HEK293 (cell line): ENCODE data around the gene IQCB1.

Experiments used
- CTCF ChIA-PET: fragments of 350-600 bp; formaldehyde crosslinking; extraction: SDS; loops from one replicate; lab custom pipeline; 2021; ENCODE audit warnings: antibody characterized with exemption; lab: Yijun Ruan, JAX
- POLR2A ChIA-PET: fragments of 300-600 bp; formaldehyde crosslinking; extraction: SDS; loops from one replicate; lab custom pipeline; 2020; ENCODE audit warnings: antibody characterized with exemption, inconsistent platforms; lab: Yijun Ruan, JAX
- H3K27ac ChIP-seq: fragments of 200-500 bp; sonication (Bioruptor generic); 2 replicates; pipeline ENCODE4 v1.5.1; 2014; ENCODE audit warnings: low read depth, low read length, control low read depth, inconsistent platforms; ENCODE audit errors: extremely low read depth
- H3K36me3 ChIP-seq, 2 experiments: fragments of 200-500 bp in 1 of 2; sonication (Bioruptor generic) in 1 of 2; 1 replicate in 1 of 2; 2 replicates in 1 of 2; pipeline ENCODE4 v1.5.1; 2014 to 2017; ENCODE audit warnings: inconsistent platforms in 2 of 2, low read length in 2 of 2; ENCODE audit not compliant: control insufficient read depth in 2 of 2, insufficient read depth in 1 of 2
- H3K4me1 ChIP-seq: fragments of 200-500 bp; sonication (Bioruptor generic); 2 replicates; pipeline ENCODE4 v1.5.1; 2014; ENCODE audit warnings: mild to moderate bottlenecking, low read length, inconsistent platforms; ENCODE audit not compliant: control insufficient read depth, insufficient read depth
- H3K4me3 ChIP-seq: 2 replicates; pipeline ENCODE4 v1.5.1; 2011; ENCODE audit warnings: low read depth, mild to moderate bottlenecking, control low read depth, low read length, moderate library complexity
- H3K9me3 ChIP-seq: fragments of 200-500 bp; sonication (Bioruptor generic); 2 replicates; pipeline ENCODE4 v1.5.1; 2014; ENCODE audit warnings: low read depth, low read length, inconsistent platforms; ENCODE audit not compliant: control insufficient read depth, insufficient read depth
- BCL6B ChIP-seq: fragments of 450-650 bp; formaldehyde crosslinking; IDR thresholded peaks from 2 replicates; pipeline ENCODE4 v1.5.1; 2017; ENCODE audit warnings: missing biosample characterization, missing genetic modification characterization
- GFI1B ChIP-seq: fragments of 450-650 bp; formaldehyde crosslinking; IDR thresholded peaks from 2 replicates; pipeline ENCODE4 v1.5.1; 2016; ENCODE audit warnings: missing biosample characterization, missing genetic modification characterization
- HIC1 ChIP-seq: fragments of 450-650 bp; formaldehyde crosslinking; IDR thresholded peaks from 2 replicates; pipeline ENCODE4 v1.5.1; 2016; ENCODE audit warnings: missing biosample characterization, missing genetic modification characterization
- HOXC10 ChIP-seq: sonication (generic); formaldehyde crosslinking; IDR thresholded peaks from 2 replicates; pipeline ENCODE4 v1.8.1; 2023; ENCODE audit warnings: mild to moderate bottlenecking, missing genetic modification reagents
- HOXD13 ChIP-seq: sonication (generic); formaldehyde crosslinking; IDR thresholded peaks from 2 replicates; pipeline ENCODE4 v1.8.0; 2022; ENCODE audit warnings: missing genetic modification reagents, borderline replicate concordance
- PRDM1 ChIP-seq: fragments of 450-650 bp; formaldehyde crosslinking; IDR thresholded peaks from 2 replicates; pipeline ENCODE4; 2016; ENCODE audit warnings: missing biosample characterization, missing genetic modification characterization
- TCF7L2 ChIP-seq: IDR thresholded peaks from 2 replicates; pipeline ENCODE4 v1.6.1; 2011; ENCODE audit warnings: low read depth, mild to moderate bottlenecking, inconsistent platforms, low read length, moderate library complexity, borderline replicate concordance
- ZFP37 ChIP-seq: fragments of 450-650 bp; formaldehyde crosslinking; IDR thresholded peaks from 2 replicates; pipeline ENCODE4 v1.5.1; 2016; ENCODE audit warnings: missing biosample characterization, missing genetic modification characterization
- ZNF169 ChIP-seq: fragments of 450-650 bp; formaldehyde crosslinking; IDR thresholded peaks from 2 replicates; pipeline ENCODE4 v1.5.1; 2016; ENCODE audit warnings: missing biosample characterization, missing genetic modification characterization
- ZNF19 ChIP-seq: fragments of 450-650 bp; formaldehyde crosslinking; IDR thresholded peaks from 2 replicates; pipeline ENCODE4; 2016; ENCODE audit warnings: missing biosample characterization, missing genetic modification characterization, low read depth
- ZNF2 ChIP-seq: fragments of 450-650 bp; formaldehyde crosslinking; IDR thresholded peaks from 2 replicates; pipeline ENCODE4 v1.5.1; 2016; ENCODE audit warnings: missing biosample characterization, missing genetic modification characterization
- ZNF274 ChIP-seq, 2 experiments: fragments of 200-500 bp in 1 of 2; fragments of 450-650 bp in 1 of 2; sonication (Bioruptor generic) in 1 of 2; formaldehyde crosslinking in 1 of 2; IDR thresholded peaks; 2 replicates each; pipeline versions ENCODE4 v1.5.1 to v1.6.1; 2014 to 2016; ENCODE audit warnings: borderline replicate concordance in 1 of 2, inconsistent platforms in 1 of 2, low read length in 1 of 2, missing biosample characterization in 1 of 2, missing genetic modification characterization in 1 of 2
- ZNF354C ChIP-seq: fragments of 450-650 bp; formaldehyde crosslinking; IDR thresholded peaks from 2 replicates; pipeline ENCODE4 v1.5.1; 2016; ENCODE audit warnings: missing biosample characterization, missing genetic modification characterization, low read depth, borderline replicate concordance
- ZNF391 ChIP-seq: fragments of 450-650 bp; formaldehyde crosslinking; IDR thresholded peaks from 2 replicates; pipeline ENCODE4 v1.5.1; 2016; ENCODE audit warnings: low read depth, missing biosample characterization, missing genetic modification characterization, borderline replicate concordance
- ZNF514 ChIP-seq: fragments of 450-650 bp; formaldehyde crosslinking; IDR thresholded peaks from 2 replicates; pipeline ENCODE4 v1.5.1; 2016; ENCODE audit warnings: missing biosample characterization, missing genetic modification characterization
- ZNF654 ChIP-seq: fragments of 450-650 bp; formaldehyde crosslinking; IDR thresholded peaks from 2 replicates; pipeline ENCODE4 v1.5.1; 2016; ENCODE audit warnings: low read depth, missing biosample characterization, missing genetic modification characterization
- ZNF660 ChIP-seq: fragments of 450-650 bp; IDR thresholded peaks from 2 replicates; pipeline ENCODE4 v1.5.1; 2018; ENCODE audit warnings: missing biosample characterization, mild to moderate bottlenecking, missing genetic modification characterization
- TF ChIP-seq, protein P1 (sequence below): fragments of 450-650 bp; formaldehyde crosslinking; IDR thresholded peaks from 2 replicates; pipeline ENCODE4 v1.5.1; 2016; ENCODE audit warnings: missing biosample characterization, missing genetic modification characterization, low read depth
- TF ChIP-seq, protein P2 (sequence below): fragments of 450-650 bp; formaldehyde crosslinking; IDR thresholded peaks from 2 replicates; pipeline ENCODE4 v1.5.1; 2016; ENCODE audit warnings: missing biosample characterization, missing genetic modification characterization
- TF ChIP-seq, protein P3 (sequence below): fragments of 450-650 bp; formaldehyde crosslinking; IDR thresholded peaks from 2 replicates; pipeline ENCODE4 v1.5.1; 2016; ENCODE audit warnings: missing biosample characterization, missing genetic modification characterization, borderline replicate concordance
- TF ChIP-seq, protein P4 (sequence below): fragments of 450-650 bp; formaldehyde crosslinking; IDR thresholded peaks from 2 replicates; pipeline ENCODE4 v1.5.1; 2017; ENCODE audit warnings: missing biosample characterization, mild to moderate bottlenecking, missing genetic modification characterization, moderate library complexity

Gene IQCB1

DNA sequence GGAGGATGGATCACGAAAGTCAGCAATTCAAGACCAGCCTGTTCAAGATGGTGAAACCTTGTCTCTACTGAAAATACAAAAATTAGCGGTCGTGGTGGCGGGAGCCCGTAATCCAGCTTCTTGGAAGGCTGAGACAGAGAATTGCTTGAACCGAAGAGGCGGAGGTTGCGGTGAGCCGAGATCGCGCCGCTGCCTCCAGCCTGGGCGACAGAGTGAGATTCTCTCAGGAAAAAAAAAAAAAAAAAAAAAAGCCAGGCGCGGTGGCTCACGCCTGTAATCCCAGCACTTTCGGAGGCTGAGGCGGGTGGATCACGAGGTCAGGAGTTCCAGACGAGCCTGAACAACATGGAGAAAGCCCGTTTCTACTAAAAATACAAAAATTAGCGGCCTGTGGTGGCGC lies 5.1 kb upstream of the IQCB1 start (continued):
- TF ChIP-seq ZNF354C = no peak
- no peak for TF ChIP-seq ZNF169 (tag by site-specific recombination)
- no peak for TF ChIP-seq HIC1 (tag by site-specific recombination)
- TF ChIP-seq HOXC10 = no peak
- no peak for TF ChIP-seq ZNF2 (tag by site-specific recombination)
- TF ChIP-seq, protein P1, sequence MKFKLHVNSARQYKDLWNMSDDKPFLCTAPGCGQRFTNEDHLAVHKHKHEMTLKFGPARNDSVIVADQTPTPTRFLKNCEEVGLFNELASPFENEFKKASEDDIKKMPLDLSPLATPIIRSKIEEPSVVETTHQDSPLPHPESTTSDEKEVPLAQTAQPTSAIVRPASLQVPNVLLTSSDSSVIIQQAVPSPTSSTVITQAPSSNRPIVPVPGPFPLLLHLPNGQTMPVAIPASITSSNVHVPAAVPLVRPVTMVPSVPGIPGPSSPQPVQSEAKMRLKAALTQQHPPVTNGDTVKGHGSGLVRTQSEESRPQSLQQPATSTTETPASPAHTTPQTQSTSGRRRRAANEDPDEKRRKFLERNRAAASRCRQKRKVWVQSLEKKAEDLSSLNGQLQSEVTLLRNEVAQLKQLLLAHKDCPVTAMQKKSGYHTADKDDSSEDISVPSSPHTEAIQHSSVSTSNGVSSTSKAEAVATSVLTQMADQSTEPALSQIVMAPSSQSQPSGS (tag by site-specific recombination) = no peak
- no peak for TF ChIP-seq ZNF654
- TF ChIP-seq ZNF274 (IDR thresholded peaks at IDR 0.05; ENCODE audit: low read length) = no peak
- no peak for TF ChIP-seq ZNF274 (tag by site-specific recombination; IDR thresholded peaks at IDR 0.05; ENCODE audit: borderline replicate concordance)

DNA sequence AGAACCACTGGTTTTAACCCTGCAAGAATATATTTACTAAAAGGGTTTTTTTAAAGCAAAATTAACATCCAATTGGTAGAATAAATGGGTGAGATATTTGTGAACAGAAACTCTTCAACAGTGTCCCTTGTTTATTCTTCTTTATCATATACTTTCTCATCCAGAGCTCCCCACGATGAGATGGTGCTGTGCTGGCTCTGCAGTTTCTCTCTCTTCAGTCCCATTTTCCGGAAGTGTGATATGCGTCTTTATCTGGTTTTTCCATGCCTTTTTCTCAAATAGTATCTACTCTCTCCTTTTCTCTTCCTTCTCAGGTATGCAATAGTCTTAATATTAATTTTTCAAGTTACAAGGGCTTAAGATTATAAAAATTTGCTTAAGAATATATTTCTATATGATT lies 1.6 kb upstream of the IQCB1 start:
- POLR2A ChIA-PET = no interaction called here

DNA sequence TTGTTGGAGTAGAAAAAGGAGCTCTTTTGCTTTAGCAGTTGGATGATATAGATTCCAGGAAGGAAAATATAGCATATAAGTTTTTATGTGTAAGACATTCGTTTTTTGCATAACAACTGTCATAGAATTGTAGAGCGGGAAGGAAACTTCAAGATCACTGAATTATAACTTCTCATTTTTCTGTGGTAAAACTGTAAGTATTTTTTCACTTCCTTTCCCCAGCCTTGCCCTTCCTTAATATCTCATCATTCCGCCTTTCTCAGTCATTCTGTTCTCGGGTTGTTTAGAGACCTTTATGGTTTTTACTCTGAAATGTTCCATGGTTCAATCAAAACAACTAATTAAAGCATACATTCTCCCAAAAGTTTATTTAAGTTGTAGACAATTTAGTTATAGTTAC lies 1.2 kb upstream of the IQCB1 start:
- Histone ChIP-seq H3K9me3 (no peaks in the 10 kb centered on the region), H3K4me1 (no peaks in the 10 kb centered on the region), H3K36me3 (peaks cover 5 to 30% of the 10 kb centered on the region in 2 experiments; a peak in 2 of 3 replicates), H3K4me3 (no peak overlapping the region), H3K27ac (no peak overlapping the region)
- ChIA-PET POLR2A (no interaction called here), CTCF (no interaction called here)
- TF ChIP-seq ZNF514 (tag by site-specific recombination) = no peak
- TF ChIP-seq, protein P2, sequence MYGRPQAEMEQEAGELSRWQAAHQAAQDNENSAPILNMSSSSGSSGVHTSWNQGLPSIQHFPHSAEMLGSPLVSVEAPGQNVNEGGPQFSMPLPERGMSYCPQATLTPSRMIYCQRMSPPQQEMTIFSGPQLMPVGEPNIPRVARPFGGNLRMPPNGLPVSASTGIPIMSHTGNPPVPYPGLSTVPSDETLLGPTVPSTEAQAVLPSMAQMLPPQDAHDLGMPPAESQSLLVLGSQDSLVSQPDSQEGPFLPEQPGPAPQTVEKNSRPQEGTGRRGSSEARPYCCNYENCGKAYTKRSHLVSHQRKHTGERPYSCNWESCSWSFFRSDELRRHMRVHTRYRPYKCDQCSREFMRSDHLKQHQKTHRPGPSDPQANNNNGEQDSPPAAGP (tag by site-specific recombination) = no peak
- TF ChIP-seq GFI1B (tag by site-specific recombination) = no peak
- TF ChIP-seq ZNF660 (tag by site-specific recombination) = no peak
- no peak for TF ChIP-seq BCL6B
- TF ChIP-seq ZNF19 = no peak
- TF ChIP-seq ZFP37 (tag by site-specific recombination) = no peak

More for the DNA sequence above, 1.6 kb upstream of the IQCB1 start:
- Histone ChIP-seq H3K4me3 (no peak overlapping the region), H3K9me3 (no peaks in the 10 kb centered on the region), H3K4me1 (no peaks in the 10 kb centered on the region), H3K36me3 (peaks cover 5 to 26% of the 10 kb centered on the region in 2 experiments; a peak in 1 of 3 replicates), H3K27ac (no peak overlapping the region)
- CTCF ChIA-PET = no interaction called here
- no peak for TF ChIP-seq ZNF391
- TF ChIP-seq PRDM1 (tag by site-specific recombination) = no peak
- TF ChIP-seq, protein P3, sequence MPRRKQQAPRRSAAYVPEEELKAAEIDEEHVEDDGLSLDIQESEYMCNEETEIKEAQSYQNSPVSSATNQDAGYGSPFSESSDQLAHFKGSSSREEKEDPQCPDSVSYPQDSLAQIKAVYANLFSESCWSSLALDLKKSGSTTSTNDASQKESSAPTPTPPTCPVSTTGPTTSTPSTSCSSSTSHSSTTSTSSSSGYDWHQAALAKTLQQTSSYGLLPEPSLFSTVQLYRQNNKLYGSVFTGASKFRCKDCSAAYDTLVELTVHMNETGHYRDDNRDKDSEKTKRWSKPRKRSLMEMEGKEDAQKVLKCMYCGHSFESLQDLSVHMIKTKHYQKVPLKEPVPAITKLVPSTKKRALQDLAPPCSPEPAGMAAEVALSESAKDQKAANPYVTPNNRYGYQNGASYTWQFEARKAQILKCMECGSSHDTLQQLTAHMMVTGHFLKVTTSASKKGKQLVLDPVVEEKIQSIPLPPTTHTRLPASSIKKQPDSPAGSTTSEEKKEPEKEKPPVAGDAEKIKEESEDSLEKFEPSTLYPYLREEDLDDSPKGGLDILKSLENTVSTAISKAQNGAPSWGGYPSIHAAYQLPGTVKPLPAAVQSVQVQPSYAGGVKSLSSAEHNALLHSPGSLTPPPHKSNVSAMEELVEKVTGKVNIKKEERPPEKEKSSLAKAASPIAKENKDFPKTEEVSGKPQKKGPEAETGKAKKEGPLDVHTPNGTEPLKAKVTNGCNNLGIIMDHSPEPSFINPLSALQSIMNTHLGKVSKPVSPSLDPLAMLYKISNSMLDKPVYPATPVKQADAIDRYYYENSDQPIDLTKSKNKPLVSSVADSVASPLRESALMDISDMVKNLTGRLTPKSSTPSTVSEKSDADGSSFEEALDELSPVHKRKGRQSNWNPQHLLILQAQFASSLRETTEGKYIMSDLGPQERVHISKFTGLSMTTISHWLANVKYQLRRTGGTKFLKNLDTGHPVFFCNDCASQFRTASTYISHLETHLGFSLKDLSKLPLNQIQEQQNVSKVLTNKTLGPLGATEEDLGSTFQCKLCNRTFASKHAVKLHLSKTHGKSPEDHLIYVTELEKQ = no peak
- TF ChIP-seq TCF7L2 = no peak
- TF ChIP-seq, protein P4, sequence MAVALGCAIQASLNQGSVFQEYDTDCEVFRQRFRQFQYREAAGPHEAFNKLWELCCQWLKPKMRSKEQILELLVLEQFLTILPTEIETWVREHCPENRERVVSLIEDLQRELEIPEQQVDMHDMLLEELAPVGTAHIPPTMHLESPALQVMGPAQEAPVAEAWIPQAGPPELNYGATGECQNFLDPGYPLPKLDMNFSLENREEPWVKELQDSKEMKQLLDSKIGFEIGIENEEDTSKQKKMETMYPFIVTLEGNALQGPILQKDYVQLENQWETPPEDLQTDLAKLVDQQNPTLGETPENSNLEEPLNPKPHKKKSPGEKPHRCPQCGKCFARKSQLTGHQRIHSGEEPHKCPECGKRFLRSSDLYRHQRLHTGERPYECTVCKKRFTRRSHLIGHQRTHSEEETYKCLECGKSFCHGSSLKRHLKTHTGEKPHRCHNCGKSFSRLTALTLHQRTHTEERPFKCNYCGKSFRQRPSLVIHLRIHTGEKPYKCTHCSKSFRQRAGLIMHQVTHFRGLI (tag by site-specific recombination) = no peak
- no peak for TF ChIP-seq HOXD13 (CRISPR knock-in tag)
